HL-60 (cell line): ENCODE data around the gene OBP2A.

Experiments
- DNase-seq, 2 experiments: peaks; one replicate each; pipeline ENCODE4 v3.0.0-alpha.2; 2010 to 2020; ENCODE audit warnings: low read depth in 1 of 2, low spot score in 1 of 2
- H3K27ac ChIP-seq: fragments of 250-450 bp; sonication (Bioruptor Pico); replicated peaks from 2 replicates; pipeline ENCODE4 v1.5.1; 2020; ENCODE audit warnings: mild to moderate bottlenecking, moderate library complexity
- H3K27me3 ChIP-seq: fragments of 250-450 bp; sonication (Bioruptor Pico); 2 replicates; pipeline ENCODE4 v1.5.1; 2021; ENCODE audit warnings: mild to moderate bottlenecking, moderate library complexity; ENCODE audit not compliant: insufficient read depth, poor library complexity, severe bottlenecking
- H3K4me3 ChIP-seq: replicated peaks from 2 replicates; pipeline ENCODE4 v1.5.1; 2011; ENCODE audit warnings: mild to moderate bottlenecking, control low read depth, low read length; ENCODE audit not compliant: insufficient read depth
- CTCF ChIP-seq: IDR thresholded peaks from one replicate; pipeline ENCODE4 v1.5.1; 2011; ENCODE audit warnings: low read length, control low read depth, inconsistent platforms; ENCODE audit not compliant: insufficient read depth
- GABPA ChIP-seq: IDR thresholded peaks from 2 replicates; pipeline ENCODE4 v1.6.1; 2012; ENCODE audit warnings: low read depth
- POLR2AphosphoS5 ChIP-seq: IDR thresholded peaks from 2 replicates; pipeline ENCODE4 v1.6.1; 2012; ENCODE audit warnings: low read depth
- SPI1 ChIP-seq: IDR thresholded peaks from 2 replicates; pipeline ENCODE4 v1.6.1; 2012; ENCODE audit warnings: low read depth, mild to moderate bottlenecking, borderline replicate concordance
- TF ChIP-seq, protein P1 (sequence below): IDR thresholded peaks from 2 replicates; pipeline ENCODE4 v1.6.1; 2012; ENCODE audit warnings: low read depth; ENCODE audit not compliant: insufficient replicate concordance

OBP2A gene

GRCh38 chr9:135584371-135584770 is 38.4 kb downstream of the OBP2A start:
- Histone ChIP-seq H3K4me3 (no peak overlapping the region), H3K27ac (no peak overlapping the region), H3K27me3 (peaks cover 2% of the 10 kb centered on the region)
- DNase-seq = no peak
- no peak for TF ChIP-seq SPI1
- TF ChIP-seq GABPA = no peak
- TF ChIP-seq, protein P1, sequence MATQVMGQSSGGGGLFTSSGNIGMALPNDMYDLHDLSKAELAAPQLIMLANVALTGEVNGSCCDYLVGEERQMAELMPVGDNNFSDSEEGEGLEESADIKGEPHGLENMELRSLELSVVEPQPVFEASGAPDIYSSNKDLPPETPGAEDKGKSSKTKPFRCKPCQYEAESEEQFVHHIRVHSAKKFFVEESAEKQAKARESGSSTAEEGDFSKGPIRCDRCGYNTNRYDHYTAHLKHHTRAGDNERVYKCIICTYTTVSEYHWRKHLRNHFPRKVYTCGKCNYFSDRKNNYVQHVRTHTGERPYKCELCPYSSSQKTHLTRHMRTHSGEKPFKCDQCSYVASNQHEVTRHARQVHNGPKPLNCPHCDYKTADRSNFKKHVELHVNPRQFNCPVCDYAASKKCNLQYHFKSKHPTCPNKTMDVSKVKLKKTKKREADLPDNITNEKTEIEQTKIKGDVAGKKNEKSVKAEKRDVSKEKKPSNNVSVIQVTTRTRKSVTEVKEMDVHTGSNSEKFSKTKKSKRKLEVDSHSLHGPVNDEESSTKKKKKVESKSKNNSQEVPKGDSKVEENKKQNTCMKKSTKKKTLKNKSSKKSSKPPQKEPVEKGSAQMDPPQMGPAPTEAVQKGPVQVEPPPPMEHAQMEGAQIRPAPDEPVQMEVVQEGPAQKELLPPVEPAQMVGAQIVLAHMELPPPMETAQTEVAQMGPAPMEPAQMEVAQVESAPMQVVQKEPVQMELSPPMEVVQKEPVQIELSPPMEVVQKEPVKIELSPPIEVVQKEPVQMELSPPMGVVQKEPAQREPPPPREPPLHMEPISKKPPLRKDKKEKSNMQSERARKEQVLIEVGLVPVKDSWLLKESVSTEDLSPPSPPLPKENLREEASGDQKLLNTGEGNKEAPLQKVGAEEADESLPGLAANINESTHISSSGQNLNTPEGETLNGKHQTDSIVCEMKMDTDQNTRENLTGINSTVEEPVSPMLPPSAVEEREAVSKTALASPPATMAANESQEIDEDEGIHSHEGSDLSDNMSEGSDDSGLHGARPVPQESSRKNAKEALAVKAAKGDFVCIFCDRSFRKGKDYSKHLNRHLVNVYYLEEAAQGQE = no peak
- TF ChIP-seq POLR2AphosphoS5 = no peak
- TF ChIP-seq CTCF = no peak

DNA sequence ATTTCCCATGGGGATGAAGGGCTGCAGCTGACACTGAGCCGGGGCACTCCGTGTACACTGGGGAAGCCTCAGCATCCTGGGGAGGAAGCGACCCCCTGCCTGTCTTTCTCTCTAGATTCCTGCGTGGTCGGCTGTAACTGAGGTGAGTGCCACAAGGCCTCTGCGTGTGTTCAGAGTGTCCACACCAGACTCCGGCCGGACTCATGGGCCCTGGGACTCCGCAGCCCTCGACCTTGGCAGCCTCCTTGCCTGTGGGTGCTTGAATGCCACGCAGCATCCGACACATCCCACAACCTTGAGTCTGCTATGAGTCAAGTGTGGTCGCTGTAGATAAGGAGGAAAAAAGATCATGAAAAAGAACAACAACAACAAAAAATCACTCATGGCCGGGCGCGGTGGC is 39.0 kb downstream of the OBP2A start:
- no peak for DNase-seq
- H3K27ac ChIP-seq = no peak overlapping the region
- H3K27me3 ChIP-seq = peaks cover 2% of the 10 kb centered on the region
- H3K4me3 ChIP-seq = no peak overlapping the region
- TF ChIP-seq GABPA = no peak
- TF ChIP-seq SPI1 = no peak
- TF ChIP-seq POLR2AphosphoS5 = no peak
- no peak for TF ChIP-seq CTCF
- TF ChIP-seq, protein P1 = no peak

- Histone ChIP-seq H3K27ac (no peak overlapping the region), H3K27me3 (peaks cover 2% of the 10 kb centered on the region), H3K4me3 (no peak overlapping the region)
- TF ChIP-seq POLR2AphosphoS5 = no peak
- no peak for TF ChIP-seq SPI1
- TF ChIP-seq GABPA = no peak
- TF ChIP-seq, protein P1 = no peak
- TF ChIP-seq CTCF = no peak
- no peak for DNase-seq
These were observed 40.7 kb downstream of the OBP2A start for GRCh38 chr9:135586601-135587109.
